ENCODE results near the gene TMEM231. TPM values are rescaled to one million over a fixed set of nuclear protein-coding genes. Genes with fewer than 3 reads are reported as not detected.

TMEM231 gene
- total RNA-seq, 1 experiment from 2014 or later = 9.0 TPM

- H3K9me3 ChIP-seq (ENCODE audit: control insufficient read depth, insufficient read depth, low read depth, low read length) = no peaks in the 10 kb centered on the region
- H3K36me3 ChIP-seq (ENCODE audit: control insufficient read depth, insufficient read depth, low read length) = no peaks in the 10 kb centered on the region
- H3K27me3 ChIP-seq (ENCODE audit: control insufficient read depth, insufficient read depth, low read length) = no peaks in the 10 kb centered on the region
- ATAC-seq = no peak
- in situ Hi-C loops (cut with HindIII; ENCODE audit: low pct_unique_long_range_greater_than_20kb, low sequenced_read_pairs) (no loop called here), intact Hi-C loops (cut with micrococcal nuclease; ENCODE audit: unreplicated experiment) (no loop called here)
- DNase-seq (ENCODE audit: low read depth, low spot score) = no peak
- BruUV-seq (replicated peaks) = no TSS peak
- ChIA-PET CTCF (no interaction called here), POLR2A (no interaction called here)
- no peak overlapping the region for H3K4me3 ChIP-seq (ENCODE audit: low read depth in 2 of 2, low read length in 2 of 2)
- H3K27ac ChIP-seq (ENCODE audit: low read length) = no peak overlapping the region
- TF ChIP-seq CTCF (IDR thresholded peaks at IDR 0.05) = no peak
- TF ChIP-seq POLR2AphosphoS5 (IDR thresholded peaks at IDR 0.05; ENCODE audit: low read depth, low read length) = no peak
- TF ChIP-seq TCF7L2 (IDR thresholded peaks at IDR 0.05; ENCODE audit: low read depth, low read length) = no peak
- no peak for TF ChIP-seq REST (IDR thresholded peaks at IDR 0.05; ENCODE audit: insufficient read depth in 1 of 2, low read depth in 2 of 2, low read length in 1 of 2)
- TF ChIP-seq SIN3A (IDR thresholded peaks at IDR 0.05; ENCODE audit: borderline replicate concordance, insufficient read depth, low read depth, low read length) = no peak
- H3K4me1 ChIP-seq (ENCODE audit: control insufficient read depth, insufficient read depth, low read length) = no peaks in the 10 kb centered on the region
Measured at GRCh38 chr16:75506574-75506973, 49.5 kb downstream of the TMEM231 start.

- no peak overlapping the region for H3K27ac ChIP-seq (ENCODE audit: low read length)
- no peaks in the 10 kb centered on the region for H3K9me3 ChIP-seq (ENCODE audit: control insufficient read depth, insufficient read depth, low read depth, low read length)
- POLR2A ChIA-PET = no interaction called here
- no peak for DNase-seq (ENCODE audit: low read depth, low spot score)
- intact Hi-C loops (cut with micrococcal nuclease; ENCODE audit: unreplicated experiment) = no loop called here
- H3K4me3 ChIP-seq (ENCODE audit: low read depth in 2 of 2, low read length in 2 of 2) = no peak overlapping the region
- no peak for ATAC-seq
- BruUV-seq (replicated peaks) = no TSS peak
- no peaks in the 10 kb centered on the region for H3K4me1 ChIP-seq (ENCODE audit: control insufficient read depth, insufficient read depth, low read length)
- no peak for TF ChIP-seq TCF7L2 (IDR thresholded peaks at IDR 0.05; ENCODE audit: low read depth, low read length)
- TF ChIP-seq POLR2AphosphoS5 (IDR thresholded peaks at IDR 0.05; ENCODE audit: low read depth, low read length) = no peak
- TF ChIP-seq SIN3A (IDR thresholded peaks at IDR 0.05; ENCODE audit: borderline replicate concordance, insufficient read depth, low read depth, low read length) = no peak
- TF ChIP-seq CTCF (IDR thresholded peaks at IDR 0.05) = no peak
- TF ChIP-seq REST (IDR thresholded peaks at IDR 0.05; ENCODE audit: insufficient read depth in 1 of 2, low read depth in 2 of 2, low read length in 1 of 2) = no peak
- CTCF ChIA-PET = no interaction called here
- H3K36me3 ChIP-seq (ENCODE audit: control insufficient read depth, insufficient read depth, low read length) = no peaks in the 10 kb centered on the region
- in situ Hi-C loops (cut with HindIII; ENCODE audit: low pct_unique_long_range_greater_than_20kb, low sequenced_read_pairs) = no loop called here
- H3K27me3 ChIP-seq (ENCODE audit: control insufficient read depth, insufficient read depth, low read length) = no peaks in the 10 kb centered on the region
Measured at GRCh38 chr16:75506107-75506506, 49.9 kb downstream of the TMEM231 start.
